SHP77 treated with DMSO at 0.1 percent for 48 hours (cell line): ENCODE results near the gene TVP23A.
"Not testable (repeated sequence)": the region's sequence is repeated elsewhere in the genome, so short reads cannot be mapped to it uniquely, and the experiment has no call there.

Experiments used
- DNase-seq: peaks from one replicate; lab custom pipeline; 2025; lab: John Stamatoyannopoulos, UW

TVP23A gene

GRCh38 chr16:10745841-10746240 lies 72.8 kb downstream of the TVP23A start:
- DNase-seq: no peak

- DNase-seq: no peak
These were observed 74.1 kb downstream of the TVP23A start for GRCh38 chr16:10744370-10745030.

GRCh38 chr16:10743610-10744369 lies 74.8 kb downstream of the TVP23A start, which contains the start of gene NUBP1:
TSS of gene NUBP1 (plus strand) at chr16:10743842. CDS start at chr16:10743864, 22 bp downstream.
- peak; percentile 92 for DNase-seq

- DNase-seq: no peak
These were observed 75.4 kb downstream of the TVP23A start for GRCh38 chr16:10743227-10743609.

GRCh38 chr16:10741844-10742243 lies 76.8 kb downstream of the TVP23A start:
- DNase-seq: peak; percentile 47

- DNase-seq: not testable (repeated sequence)
These were observed 77.3 kb downstream of the TVP23A start for GRCh38 chr16:10741249-10741648.

- no peak for DNase-seq
These were observed 77.8 kb downstream of the TVP23A start for GRCh38 chr16:10740845-10741208.

- DNase-seq: no peak
These were observed 78.4 kb downstream of the TVP23A start for GRCh38 chr16:10740000-10740844.

GRCh38 chr16:10738231-10739077 lies 80.1 kb downstream of the TVP23A start:
- DNase-seq: no peak

GRCh38 chr16:10737068-10737625 lies 81.4 kb downstream of the TVP23A start:
- peak; percentile 51 for DNase-seq

- DNase-seq: no peak
These were observed 86.8 kb downstream of the TVP23A start for GRCh38 chr16:10731790-10732189.

- no peak for DNase-seq
These were observed 89.2 kb downstream of the TVP23A start for GRCh38 chr16:10729104-10730048.

GRCh38 chr16:10728003-10728887 lies 90.3 kb downstream of the TVP23A start:
- no peak for DNase-seq
